Purkinje cell (primary cell): ENCODE results near the gene NAA16. TPM values are rescaled to one million over a fixed set of nuclear protein-coding genes. Genes with fewer than 3 reads are reported as not detected.

Source experiments
- polyA plus RNA-seq: library from polyadenylated mRNA; unstranded; fragments of >200 nt; fragmentation: Nextera tagmentation; gene quantifications from 2 replicates; pipeline ENCODE4 v1.2.1, GENCODE V29; 2014

Gene NAA16
- polyA plus RNA-seq: 6.3 and 7.1 TPM in 2 replicates

GRCh38 chr13:41310963-41311405 lies at the start of gene NAA16:
Gene NAA16, plus strand, starts transcription at chr13:41311267. Its CDS starts 262 bp downstream, at chr13:41311529.

GRCh38 chr13:41263261-41263971 lies 47.7 kb upstream of the NAA16 start, which contains the start of gene MTRF1:
Gene MTRF1, minus strand, starts transcription at chr13:41263576. Its CDS starts 2,669 bp downstream, at chr13:41260907.

Other genes starting within 250 kb of the NAA16 start
- 41.3 and 44.3 TPM in 2 replicates for gene WBP4, start 249.8 kb upstream of the NAA16 start, polyA plus RNA-seq
- gene KBTBD6, start 178.5 kb upstream of the NAA16 start, polyA plus RNA-seq: 19.9 and 20.2 TPM in 2 replicates
- 13.8 and 23.7 TPM in 2 replicates for gene KBTBD7, start 116.7 kb upstream of the NAA16 start, polyA plus RNA-seq
- 20.8 and 20.9 TPM in 2 replicates for gene MTRF1, start 47.7 kb upstream of the NAA16 start, polyA plus RNA-seq
- 23.5 and 29.0 TPM in 2 replicates for gene RGCC, start 146.3 kb downstream of the NAA16 start, polyA plus RNA-seq